HG03378 (cell line): ENCODE data around the gene CCDC201.

Experiments
- ATAC-seq: cut with Tn5 transposase; IDR thresholded peaks from one replicate; pipeline ENCODE4 v1.9.1; 2021; ENCODE audit warnings: mild to moderate bottlenecking, moderate library complexity; ENCODE audit not compliant: unreplicated experiment

Gene CCDC201

GRCh38 chr7:45893996-45894664 is 21.2 kb upstream of the CCDC201 start:
- no peak for ATAC-seq

- ATAC-seq: no peak
Measured at GRCh38 chr7:45893374-45893995, 20.6 kb upstream of the CCDC201 start.

GRCh38 chr7:45892407-45893035 is 19.6 kb upstream of the CCDC201 start:
- no peak for ATAC-seq

GRCh38 chr7:45891462-45892402 is 18.9 kb upstream of the CCDC201 start:
- ATAC-seq: no peak

GRCh38 chr7:45890902-45891461 is 18.1 kb upstream of the CCDC201 start:
- ATAC-seq: no peak

GRCh38 chr7:45890125-45890901 is 17.4 kb upstream of the CCDC201 start:
- ATAC-seq: no peak

GRCh38 chr7:45889367-45890067 is 16.6 kb upstream of the CCDC201 start:
- ATAC-seq: no peak

GRCh38 chr7:45888993-45889366 is 16.1 kb upstream of the CCDC201 start:
- no peak for ATAC-seq

GRCh38 chr7:45888185-45888992 is 15.5 kb upstream of the CCDC201 start, which contains the start of gene IGFBP1:
Gene IGFBP1 (plus strand): TSS chr7:45888488. CDS start chr7:45888653, 165 bp downstream.
- ATAC-seq: no peak

- ATAC-seq: no peak
Measured at GRCh38 chr7:45886931-45887667, 14.2 kb upstream of the CCDC201 start.

GRCh38 chr7:45885264-45885882 is 12.5 kb upstream of the CCDC201 start:
- no peak for ATAC-seq

- ATAC-seq: no peak
Measured at GRCh38 chr7:45884136-45884535, 11.3 kb upstream of the CCDC201 start.

GRCh38 chr7:45882465-45882810 is 9.6 kb upstream of the CCDC201 start:
- ATAC-seq: no peak

GRCh38 chr7:45881759-45882464 is 9.0 kb upstream of the CCDC201 start:
- ATAC-seq: no peak

GRCh38 chr7:45881280-45881758 is 8.4 kb upstream of the CCDC201 start:
- no peak for ATAC-seq

- ATAC-seq: no peak
Measured at GRCh38 chr7:45880433-45880860, 7.6 kb upstream of the CCDC201 start.
